ENCODE measurements around the gene LTBP1. TPM values are rescaled to one million over a fixed set of nuclear protein-coding genes. Genes with fewer than 3 reads are reported as not detected.

The LTBP1 gene
- total RNA-seq, 4 donors from 2014 or later: 8.7 to 18.7 (median 13.0) TPM

DNA sequence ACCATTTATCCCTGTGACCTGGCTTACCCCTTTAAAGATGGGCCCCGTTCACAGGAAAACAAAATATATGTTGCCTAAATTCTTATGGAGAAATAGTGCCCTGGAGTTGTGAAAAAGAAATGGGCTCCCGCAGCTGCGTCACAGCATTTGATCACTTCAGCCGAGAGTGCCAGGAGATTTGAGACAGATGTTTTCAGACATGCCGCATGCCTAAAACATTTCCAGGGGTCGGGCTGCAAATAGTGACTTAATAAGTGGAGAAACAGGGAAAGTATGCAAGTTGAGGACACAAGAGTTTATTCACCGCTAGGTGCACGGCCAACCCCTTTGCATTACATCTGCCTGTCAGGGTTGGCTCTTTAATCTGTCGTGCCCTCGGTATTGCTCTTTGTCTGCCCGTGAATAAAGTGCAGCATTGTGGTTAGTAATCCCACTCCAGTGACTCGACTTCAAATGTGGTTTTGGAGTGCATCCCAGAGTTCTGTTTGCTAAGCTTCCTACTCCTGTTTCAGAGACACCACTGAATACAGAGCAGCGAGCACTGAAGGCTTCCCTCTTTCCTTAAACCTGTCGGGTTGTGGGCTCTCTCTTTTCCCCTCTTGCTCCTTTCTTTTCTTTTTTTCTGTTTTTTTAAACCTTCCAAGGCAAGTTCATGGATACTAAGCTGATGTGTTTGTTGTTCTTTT, 187.5 kb downstream of the LTBP1 start:
- TF ChIP-seq EP300 (IDR thresholded peaks at IDR 0.05) (peak; percentile 14), POLR2AphosphoS5 (IDR thresholded peaks at IDR 0.05) (peak in 1 of 3 donors; percentile 64), POLR2A (IDR thresholded peaks at IDR 0.05) (peak in 1 of 2 donors; percentile 4)
- TF ChIP-seq, protein P1, sequence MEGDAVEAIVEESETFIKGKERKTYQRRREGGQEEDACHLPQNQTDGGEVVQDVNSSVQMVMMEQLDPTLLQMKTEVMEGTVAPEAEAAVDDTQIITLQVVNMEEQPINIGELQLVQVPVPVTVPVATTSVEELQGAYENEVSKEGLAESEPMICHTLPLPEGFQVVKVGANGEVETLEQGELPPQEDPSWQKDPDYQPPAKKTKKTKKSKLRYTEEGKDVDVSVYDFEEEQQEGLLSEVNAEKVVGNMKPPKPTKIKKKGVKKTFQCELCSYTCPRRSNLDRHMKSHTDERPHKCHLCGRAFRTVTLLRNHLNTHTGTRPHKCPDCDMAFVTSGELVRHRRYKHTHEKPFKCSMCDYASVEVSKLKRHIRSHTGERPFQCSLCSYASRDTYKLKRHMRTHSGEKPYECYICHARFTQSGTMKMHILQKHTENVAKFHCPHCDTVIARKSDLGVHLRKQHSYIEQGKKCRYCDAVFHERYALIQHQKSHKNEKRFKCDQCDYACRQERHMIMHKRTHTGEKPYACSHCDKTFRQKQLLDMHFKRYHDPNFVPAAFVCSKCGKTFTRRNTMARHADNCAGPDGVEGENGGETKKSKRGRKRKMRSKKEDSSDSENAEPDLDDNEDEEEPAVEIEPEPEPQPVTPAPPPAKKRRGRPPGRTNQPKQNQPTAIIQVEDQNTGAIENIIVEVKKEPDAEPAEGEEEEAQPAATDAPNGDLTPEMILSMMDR (IDR thresholded peaks at IDR 0.05): no peak
- H3K27ac ChIP-seq: peak overlapping the region; percentile 73
- H3K4me1 ChIP-seq: peaks cover 26% of the 10 kb centered on the region
- 33% methylated on average over 14 of the region's 14 CpGs for WGBS
- no peaks in the 10 kb centered on the region for H3K27me3 ChIP-seq
- no peaks in the 10 kb centered on the region for H3K36me3 ChIP-seq
- DNase-seq (ENCODE audit: low spot score in 2 of 2): peak; percentile 83 to 87
- no peaks in the 10 kb centered on the region for H3K9me3 ChIP-seq
- H3K4me3 ChIP-seq: peak overlapping the region; percentile 36

DNA sequence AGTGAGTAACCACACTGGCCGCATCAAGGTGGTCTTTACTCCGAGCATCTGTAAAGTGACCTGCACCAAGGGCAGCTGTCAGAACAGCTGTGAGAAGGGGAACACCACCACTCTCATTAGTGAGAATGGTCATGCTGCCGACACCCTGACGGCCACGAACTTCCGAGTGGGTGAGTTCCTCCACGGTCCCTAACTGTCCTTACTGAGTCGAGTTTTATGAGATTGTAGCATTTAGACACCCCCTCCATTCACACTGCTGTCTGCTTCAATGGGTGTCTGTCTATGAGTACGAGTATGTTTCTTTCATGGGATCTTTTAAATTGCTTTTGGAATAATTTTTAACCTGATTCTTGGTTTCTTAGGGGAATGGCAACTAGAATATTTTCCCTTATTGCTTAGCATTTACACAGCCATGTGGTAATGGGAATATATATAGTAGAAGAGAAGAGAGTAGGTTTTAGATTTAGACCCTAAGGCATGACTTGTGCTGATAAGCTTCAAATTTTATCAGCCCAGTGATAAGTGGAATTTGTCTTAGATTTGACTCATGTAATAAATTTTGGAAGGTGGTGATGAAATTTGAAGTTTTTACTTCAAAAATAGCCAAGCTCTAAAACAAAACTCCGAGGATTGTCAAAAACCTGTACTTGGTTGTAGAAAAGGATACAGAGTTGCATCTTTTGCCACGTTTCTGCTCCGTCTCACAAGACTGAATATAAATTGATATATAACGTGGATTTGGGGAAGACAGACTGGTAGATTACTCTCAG, 188.2 kb downstream of the LTBP1 start:
- no peak for DNase-seq (ENCODE audit: low spot score in 2 of 2)
- H3K9me3 ChIP-seq: no peaks in the 10 kb centered on the region
- peak overlapping the region; percentile 36 for H3K4me3 ChIP-seq
- no peaks in the 10 kb centered on the region for H3K27me3 ChIP-seq
- TF ChIP-seq, protein P1 (IDR thresholded peaks at IDR 0.05): no peak
- TF ChIP-seq EP300 (IDR thresholded peaks at IDR 0.05) (no peak), POLR2A (IDR thresholded peaks at IDR 0.05) (no peak), POLR2AphosphoS5 (IDR thresholded peaks at IDR 0.05) (no peak)
- peak overlapping the region; percentile 73 for H3K27ac ChIP-seq
- H3K36me3 ChIP-seq: no peaks in the 10 kb centered on the region
- WGBS: 58% methylated on average over 13 of the region's 13 CpGs
- peaks cover 23% of the 10 kb centered on the region for H3K4me1 ChIP-seq

DNA sequence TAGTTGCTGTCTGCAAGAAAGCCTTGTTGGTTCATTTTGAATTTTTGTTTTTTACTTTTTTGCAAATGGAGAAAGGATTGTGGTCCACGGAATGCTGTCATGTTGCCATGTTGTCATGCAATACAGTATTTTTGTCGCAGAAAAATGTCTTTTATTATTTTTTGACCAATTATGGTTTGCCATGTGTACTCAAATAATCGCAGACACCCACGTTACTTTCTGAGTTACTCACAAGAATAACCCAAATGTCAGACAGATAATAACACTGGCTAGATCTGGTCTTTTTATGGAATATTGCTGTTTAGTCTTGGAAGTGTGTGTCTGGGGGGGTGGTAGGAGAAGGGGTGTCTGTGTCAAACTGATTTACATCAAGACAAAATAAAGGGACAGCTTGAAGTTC, 188.9 kb downstream of the LTBP1 start:
- peak overlapping the region; percentile 36 for H3K4me3 ChIP-seq
- H3K27me3 ChIP-seq: no peaks in the 10 kb centered on the region
- TF ChIP-seq, protein P1 (IDR thresholded peaks at IDR 0.05): no peak
- no peak for TF ChIP-seq EP300 (IDR thresholded peaks at IDR 0.05)
- no peak for TF ChIP-seq POLR2AphosphoS5 (IDR thresholded peaks at IDR 0.05)
- no peak for TF ChIP-seq POLR2A (IDR thresholded peaks at IDR 0.05)
- 48% methylated on average over 4 of the region's 4 CpGs for WGBS
- H3K27ac ChIP-seq: peak overlapping the region; percentile 73
- no peaks in the 10 kb centered on the region for H3K36me3 ChIP-seq
- H3K9me3 ChIP-seq: no peaks in the 10 kb centered on the region
- H3K4me1 ChIP-seq: peaks cover 23% of the 10 kb centered on the region
- DNase-seq (ENCODE audit: low spot score in 2 of 2): no peak

DNA sequence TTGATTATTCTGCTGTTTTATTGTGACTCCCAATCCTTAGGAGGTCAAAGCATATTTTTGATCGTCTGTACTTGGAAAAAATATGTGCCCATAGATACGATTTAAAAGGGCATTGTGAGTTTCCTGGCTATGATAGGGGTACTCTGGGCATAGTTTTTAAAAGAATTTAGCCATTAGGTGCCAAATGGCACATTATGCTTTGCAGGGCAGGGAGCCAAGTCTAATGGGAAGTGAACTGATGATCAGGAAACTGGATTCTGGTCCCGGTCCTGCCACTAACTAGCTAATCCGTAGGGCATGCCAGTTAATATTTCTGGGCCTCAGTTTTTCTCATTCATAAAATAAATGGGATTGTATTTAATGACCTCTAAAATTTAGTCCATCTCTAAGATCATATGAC, 189.3 kb downstream of the LTBP1 start:
- Histone ChIP-seq H3K9me3 (no peaks in the 10 kb centered on the region), H3K36me3 (no peaks in the 10 kb centered on the region), H3K4me1 (peaks cover 23% of the 10 kb centered on the region), H3K4me3 (peak overlapping the region; percentile 36), H3K27me3 (no peaks in the 10 kb centered on the region), H3K27ac (peak overlapping the region; percentile 73)
- TF ChIP-seq POLR2AphosphoS5 (IDR thresholded peaks at IDR 0.05) (no peak), POLR2A (IDR thresholded peaks at IDR 0.05) (no peak), EP300 (IDR thresholded peaks at IDR 0.05) (no peak)
- TF ChIP-seq, protein P1 (IDR thresholded peaks at IDR 0.05): no peak
- DNase-seq (ENCODE audit: low spot score in 2 of 2): no peak
- 17% methylated on average over 4 of the region's 4 CpGs for WGBS

DNA sequence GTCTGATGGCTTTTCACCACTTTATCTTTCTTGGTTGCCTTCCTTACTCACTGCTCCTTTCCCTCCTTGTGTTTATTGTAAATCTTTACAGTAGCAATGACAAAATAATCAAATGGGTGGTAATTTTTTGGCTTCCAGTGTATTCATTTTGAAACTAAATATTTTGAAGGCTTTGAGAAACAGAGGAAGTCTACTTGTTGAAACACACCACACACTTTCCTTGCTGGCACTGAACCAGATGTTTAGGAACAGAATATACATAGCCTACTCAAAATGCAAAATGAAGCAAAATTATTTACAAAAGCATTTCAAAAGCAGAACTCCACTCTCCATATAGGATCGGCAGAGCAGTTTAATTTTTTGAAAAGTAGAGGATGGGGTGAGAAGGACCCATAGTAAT, 189.8 kb downstream of the LTBP1 start:
- WGBS: 67% methylated on average over 1 of the region's 1 CpG
- no peak overlapping the region for H3K27ac ChIP-seq
- no peaks in the 10 kb centered on the region for H3K9me3 ChIP-seq
- no peak for TF ChIP-seq POLR2AphosphoS5 (IDR thresholded peaks at IDR 0.05)
- peak overlapping the region; percentile 36 for H3K4me3 ChIP-seq
- H3K4me1 ChIP-seq: peaks cover 23% of the 10 kb centered on the region
- H3K36me3 ChIP-seq: no peaks in the 10 kb centered on the region
- H3K27me3 ChIP-seq: no peaks in the 10 kb centered on the region
- no peak for DNase-seq (ENCODE audit: low spot score in 2 of 2)

Data from suprapubic skin (tissue), 4 donors.